ENCODE results near the gene SUV39H1. TPM values are rescaled to one million over a fixed set of nuclear protein-coding genes. Genes with fewer than 3 reads are reported as not detected.
A peak's percentile ranks its signal among the peaks of the same experiment; 100 is the strongest.

SUV39H1 gene
- total RNA-seq, 1 donor from 2014 or later: 4.7 TPM

DNA sequence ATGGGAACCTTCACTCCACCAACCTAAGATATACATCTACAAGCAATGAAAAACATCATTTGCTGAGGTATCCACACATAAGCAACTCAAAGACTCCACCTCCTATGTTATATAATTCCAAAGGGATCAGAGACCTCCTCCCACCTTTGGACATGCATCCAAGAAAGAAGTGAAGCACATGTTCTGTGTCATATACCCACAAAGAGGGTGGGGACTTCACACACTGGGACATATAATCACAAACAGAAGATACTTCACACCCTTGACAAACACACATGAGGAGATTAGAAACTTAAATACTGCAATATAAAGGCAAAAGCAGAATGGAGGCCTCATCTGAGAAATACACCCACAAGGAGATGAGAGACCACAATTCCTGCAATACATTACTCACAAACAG is 25.4 kb downstream of the SUV39H1 start:
- H3K4me1 Mint-ChIP-seq (ENCODE audit: low read depth, unreplicated experiment): no peaks in the 10 kb centered on the region
- TF ChIP-seq, protein P1, sequence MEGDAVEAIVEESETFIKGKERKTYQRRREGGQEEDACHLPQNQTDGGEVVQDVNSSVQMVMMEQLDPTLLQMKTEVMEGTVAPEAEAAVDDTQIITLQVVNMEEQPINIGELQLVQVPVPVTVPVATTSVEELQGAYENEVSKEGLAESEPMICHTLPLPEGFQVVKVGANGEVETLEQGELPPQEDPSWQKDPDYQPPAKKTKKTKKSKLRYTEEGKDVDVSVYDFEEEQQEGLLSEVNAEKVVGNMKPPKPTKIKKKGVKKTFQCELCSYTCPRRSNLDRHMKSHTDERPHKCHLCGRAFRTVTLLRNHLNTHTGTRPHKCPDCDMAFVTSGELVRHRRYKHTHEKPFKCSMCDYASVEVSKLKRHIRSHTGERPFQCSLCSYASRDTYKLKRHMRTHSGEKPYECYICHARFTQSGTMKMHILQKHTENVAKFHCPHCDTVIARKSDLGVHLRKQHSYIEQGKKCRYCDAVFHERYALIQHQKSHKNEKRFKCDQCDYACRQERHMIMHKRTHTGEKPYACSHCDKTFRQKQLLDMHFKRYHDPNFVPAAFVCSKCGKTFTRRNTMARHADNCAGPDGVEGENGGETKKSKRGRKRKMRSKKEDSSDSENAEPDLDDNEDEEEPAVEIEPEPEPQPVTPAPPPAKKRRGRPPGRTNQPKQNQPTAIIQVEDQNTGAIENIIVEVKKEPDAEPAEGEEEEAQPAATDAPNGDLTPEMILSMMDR (IDR thresholded peaks at IDR 0.05; ENCODE audit: partially characterized antibody, unreplicated experiment): no peak
- peaks cover 2% of the 10 kb centered on the region for H3K27me3 Mint-ChIP-seq (ENCODE audit: unreplicated experiment)
- no peak for DNase-seq
- H3K36me3 Mint-ChIP-seq (ENCODE audit: unreplicated experiment): no peaks in the 10 kb centered on the region
- H3K27ac Mint-ChIP-seq (ENCODE audit: unreplicated experiment): no peak overlapping the region
- no peak overlapping the region for H3K4me3 Mint-ChIP-seq (ENCODE audit: unreplicated experiment)
- peaks cover 3% of the 10 kb centered on the region for H3K9me3 Mint-ChIP-seq (ENCODE audit: unreplicated experiment)

DNA sequence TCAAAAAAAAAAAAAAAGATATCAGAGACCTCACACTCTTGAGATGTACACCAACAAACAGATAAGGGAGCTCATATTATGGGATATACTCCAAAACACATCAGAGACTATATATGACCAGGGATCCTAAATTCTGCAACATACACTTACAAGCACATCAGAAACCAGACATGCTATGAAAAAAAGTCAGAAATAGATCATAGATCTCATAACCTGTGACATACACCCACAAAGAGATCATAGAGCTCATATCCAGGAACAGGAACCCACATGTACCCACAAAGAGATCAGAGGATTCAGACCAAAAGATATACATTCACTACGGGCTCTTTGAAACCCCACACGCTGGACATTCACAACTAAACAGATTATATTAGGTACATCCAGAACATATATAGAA is 30.1 kb downstream of the SUV39H1 start:
- no peak overlapping the region for H3K27ac Mint-ChIP-seq (ENCODE audit: unreplicated experiment)
- DNase-seq: no peak
- no peak overlapping the region for H3K4me3 Mint-ChIP-seq (ENCODE audit: unreplicated experiment)
- no peaks in the 10 kb centered on the region for H3K27me3 Mint-ChIP-seq (ENCODE audit: unreplicated experiment)
- H3K9me3 Mint-ChIP-seq (ENCODE audit: unreplicated experiment): peaks cover 2% of the 10 kb centered on the region
- no peaks in the 10 kb centered on the region for H3K36me3 Mint-ChIP-seq (ENCODE audit: unreplicated experiment)
- H3K4me1 Mint-ChIP-seq (ENCODE audit: low read depth, unreplicated experiment): no peaks in the 10 kb centered on the region
- TF ChIP-seq, protein P1 (IDR thresholded peaks at IDR 0.05; ENCODE audit: partially characterized antibody, unreplicated experiment): no peak

GRCh38 chrX:48728653-48729052 is 32.1 kb downstream of the SUV39H1 start:
- Mint-ChIP-seq H3K9me3 (ENCODE audit: unreplicated experiment) (peaks cover 2% of the 10 kb centered on the region), H3K27ac (ENCODE audit: unreplicated experiment) (no peak overlapping the region), H3K4me3 (ENCODE audit: unreplicated experiment) (no peak overlapping the region), H3K36me3 (ENCODE audit: unreplicated experiment) (no peaks in the 10 kb centered on the region), H3K27me3 (ENCODE audit: unreplicated experiment) (no peaks in the 10 kb centered on the region), H3K4me1 (ENCODE audit: low read depth, unreplicated experiment) (no peaks in the 10 kb centered on the region)
- DNase-seq: no peak
- TF ChIP-seq, protein P1 (IDR thresholded peaks at IDR 0.05; ENCODE audit: partially characterized antibody, unreplicated experiment): no peak

- H3K9me3 Mint-ChIP-seq (ENCODE audit: unreplicated experiment): peaks cover 4% of the 10 kb centered on the region
- no peaks in the 10 kb centered on the region for H3K36me3 Mint-ChIP-seq (ENCODE audit: unreplicated experiment)
- peak overlapping the region; percentile 100 for H3K27ac Mint-ChIP-seq (ENCODE audit: unreplicated experiment)
- H3K27me3 Mint-ChIP-seq (ENCODE audit: unreplicated experiment): peaks cover 5% of the 10 kb centered on the region
- H3K4me3 Mint-ChIP-seq (ENCODE audit: unreplicated experiment): peak overlapping the region; percentile 97
- TF ChIP-seq, protein P1 (IDR thresholded peaks at IDR 0.05; ENCODE audit: partially characterized antibody, unreplicated experiment): no peak
- peaks cover 12% of the 10 kb centered on the region for H3K4me1 Mint-ChIP-seq (ENCODE audit: low read depth, unreplicated experiment)
- no peak for DNase-seq
Observed at GRCh38 chrX:48736303-48736702, 39.8 kb downstream of the SUV39H1 start.

DNA sequence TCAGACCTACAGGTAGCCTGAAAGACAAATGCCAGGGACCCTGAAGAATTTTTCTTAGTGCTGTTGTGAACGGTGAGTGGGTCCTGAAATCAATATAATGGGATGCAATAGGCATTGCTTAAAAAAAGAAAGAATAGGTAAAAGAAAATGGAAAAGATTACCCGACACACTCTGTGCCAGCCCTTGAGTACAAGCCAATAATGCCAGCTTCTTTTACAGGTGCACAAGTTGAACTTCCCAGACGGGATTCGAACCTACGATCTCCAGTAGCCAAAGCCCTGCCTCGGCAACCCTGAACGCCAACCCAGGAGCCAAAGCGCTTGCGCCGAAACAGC is 40.3 kb downstream of the SUV39H1 start:
- peak overlapping the region; percentile 100 for H3K27ac Mint-ChIP-seq (ENCODE audit: unreplicated experiment)
- peaks cover 4% of the 10 kb centered on the region for H3K9me3 Mint-ChIP-seq (ENCODE audit: unreplicated experiment)
- H3K4me3 Mint-ChIP-seq (ENCODE audit: unreplicated experiment): peak overlapping the region; percentile 97
- TF ChIP-seq, protein P1 (IDR thresholded peaks at IDR 0.05; ENCODE audit: partially characterized antibody, unreplicated experiment): no peak
- H3K36me3 Mint-ChIP-seq (ENCODE audit: unreplicated experiment): no peaks in the 10 kb centered on the region
- DNase-seq: no peak
- H3K4me1 Mint-ChIP-seq (ENCODE audit: low read depth, unreplicated experiment): peaks cover 12% of the 10 kb centered on the region
- H3K27me3 Mint-ChIP-seq (ENCODE audit: unreplicated experiment): peaks cover 5% of the 10 kb centered on the region
